Measurements from ENCODE around the gene AFDN.

DNA sequence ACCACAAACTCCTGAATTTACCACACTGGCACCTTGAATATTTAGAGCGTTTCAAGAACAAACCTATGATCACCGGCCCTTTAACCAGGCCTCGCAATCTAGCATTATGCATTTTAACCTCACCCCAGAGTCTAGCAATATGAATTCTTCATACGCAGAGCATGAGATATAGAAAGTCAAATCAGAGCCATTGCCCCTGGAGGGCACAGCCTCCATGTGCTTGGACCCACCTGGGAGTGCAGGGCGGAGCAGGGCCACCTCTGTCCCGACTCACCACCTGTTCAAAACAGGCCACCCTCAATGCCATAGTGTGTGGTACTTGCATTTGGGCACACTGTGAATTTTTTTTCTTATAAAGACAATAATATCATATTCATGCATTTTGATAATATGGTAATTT, 19.5 kb upstream of the AFDN start:
- no peak for TF ChIP-seq POLR2A (IDR thresholded peaks at IDR 0.05)
- TF ChIP-seq, protein P1, sequence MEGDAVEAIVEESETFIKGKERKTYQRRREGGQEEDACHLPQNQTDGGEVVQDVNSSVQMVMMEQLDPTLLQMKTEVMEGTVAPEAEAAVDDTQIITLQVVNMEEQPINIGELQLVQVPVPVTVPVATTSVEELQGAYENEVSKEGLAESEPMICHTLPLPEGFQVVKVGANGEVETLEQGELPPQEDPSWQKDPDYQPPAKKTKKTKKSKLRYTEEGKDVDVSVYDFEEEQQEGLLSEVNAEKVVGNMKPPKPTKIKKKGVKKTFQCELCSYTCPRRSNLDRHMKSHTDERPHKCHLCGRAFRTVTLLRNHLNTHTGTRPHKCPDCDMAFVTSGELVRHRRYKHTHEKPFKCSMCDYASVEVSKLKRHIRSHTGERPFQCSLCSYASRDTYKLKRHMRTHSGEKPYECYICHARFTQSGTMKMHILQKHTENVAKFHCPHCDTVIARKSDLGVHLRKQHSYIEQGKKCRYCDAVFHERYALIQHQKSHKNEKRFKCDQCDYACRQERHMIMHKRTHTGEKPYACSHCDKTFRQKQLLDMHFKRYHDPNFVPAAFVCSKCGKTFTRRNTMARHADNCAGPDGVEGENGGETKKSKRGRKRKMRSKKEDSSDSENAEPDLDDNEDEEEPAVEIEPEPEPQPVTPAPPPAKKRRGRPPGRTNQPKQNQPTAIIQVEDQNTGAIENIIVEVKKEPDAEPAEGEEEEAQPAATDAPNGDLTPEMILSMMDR (IDR thresholded peaks at IDR 0.05): no peak
